CD4-positive, alpha-beta memory T cell (primary cell): Measurements from ENCODE around the gene LMNTD1. TPM values are rescaled to one million over a fixed set of nuclear protein-coding genes. Genes with fewer than 3 reads are reported as not detected.

Experiments
- CTCF ChIA-PET: fragments of 350-600 bp; sonication (Branson Sonifier 250); formaldehyde crosslinking; loops from one replicate; lab custom pipeline; 2021; ENCODE audit warnings: inconsistent platforms; ENCODE audit not compliant: partially characterized antibody; lab: Charles Lee
- POLR2A ChIA-PET: fragments of 350-600 bp; sonication (Branson Sonifier 250); formaldehyde crosslinking; loops from one replicate; lab custom pipeline; 2021; ENCODE audit not compliant: partially characterized antibody; lab: Charles Lee
- DNase-seq, 5 donors: peaks; one replicate each; pipeline versions ENCODE4 v3.0.0 to v3.0.0-alpha.2; 2020 to 2022; ENCODE audit warnings: mixed read lengths in 1 of 5
- H3K27ac ChIP-seq: one replicate; pipeline ENCODE4 v1.7.0; 2013; ENCODE audit warnings: low read depth, low read length
- H3K27me3 ChIP-seq: 2 replicates; pipeline ENCODE4 v1.7.0; 2013; ENCODE audit warnings: mild to moderate bottlenecking, low read length, moderate library complexity; ENCODE audit not compliant: insufficient read depth
- H3K36me3 ChIP-seq: 2 replicates; pipeline ENCODE4 v1.7.0; 2013; ENCODE audit warnings: mild to moderate bottlenecking, low read length, moderate library complexity; ENCODE audit not compliant: insufficient read depth
- H3K4me1 ChIP-seq: 2 replicates; pipeline ENCODE4 v1.7.0; 2013; ENCODE audit warnings: mild to moderate bottlenecking, low read length, moderate library complexity; ENCODE audit not compliant: insufficient read depth
- H3K4me3 ChIP-seq, 2 donors: one replicate each; pipeline ENCODE4 v1.7.0; 2013; ENCODE audit warnings: low read length in 2 of 2, mild to moderate bottlenecking in 1 of 2
- H3K9me3 ChIP-seq, 2 donors: one replicate each; pipeline ENCODE4 v1.7.0; 2013; ENCODE audit warnings: low read length in 2 of 2, control low read depth in 1 of 2; ENCODE audit not compliant: control insufficient read depth in 1 of 2
- H3K27ac Mint-ChIP-seq, 7 donors: one replicate each; pipeline ENCODE4 v1.8.0; 2020 to 2021; ENCODE audit warnings: mixed read lengths in 7 of 7, mild to moderate bottlenecking in 6 of 7, inconsistent platforms in 3 of 7, moderate library complexity in 3 of 7
- H3K27me3 Mint-ChIP-seq, 2 donors: one replicate each; pipeline ENCODE4 v1.8.0; 2020 to 2021; ENCODE audit warnings: mixed read lengths in 2 of 2
- H3K36me3 Mint-ChIP-seq, 2 donors: one replicate each; pipeline ENCODE4 v1.8.0; 2020 to 2021; ENCODE audit warnings: mixed read lengths in 2 of 2, inconsistent platforms in 1 of 2, mild to moderate bottlenecking in 1 of 2
- H3K4me1 Mint-ChIP-seq, 4 donors: one replicate each; pipeline ENCODE4 v1.8.0; 2020 to 2021; ENCODE audit warnings: mixed read lengths in 4 of 4, mild to moderate bottlenecking in 1 of 4
- H3K4me3 Mint-ChIP-seq, 8 donors: one replicate each; pipeline ENCODE4 v1.8.0; 2020 to 2021; ENCODE audit warnings: mixed read lengths in 8 of 8, mild to moderate bottlenecking in 7 of 8, moderate library complexity in 6 of 8, inconsistent platforms in 3 of 8
- H3K9me3 Mint-ChIP-seq, 8 donors: one replicate each; pipeline ENCODE4 v1.8.0; 2020 to 2021; ENCODE audit warnings: mixed read lengths in 8 of 8, mild to moderate bottlenecking in 5 of 8, inconsistent platforms in 3 of 8, moderate library complexity in 1 of 8
- intact Hi-C: fragments of 100-400 bp; cut with micrococcal nuclease; formaldehyde crosslinking; loops from one replicate; pipeline ENCODE4 v1.15.1; 2023
- polyA plus RNA-seq, 2 donors: library from polyadenylated mRNA; unstranded; fragments of 300-500 nt; fragmentation: Illumina TruSeq; gene quantifications; one replicate each; pipeline ENCODE4 v1.2.3, GENCODE V29; 2021
- total RNA-seq, 2 experiments: library from RNA; stranded (reverse); gene quantifications; one replicate each; pipeline ENCODE4 v1.2.3, GENCODE V29; 2021

Gene LMNTD1
- total and polyA plus RNA-seq, 4 experiments from 2014 or later: not detected

DNA sequence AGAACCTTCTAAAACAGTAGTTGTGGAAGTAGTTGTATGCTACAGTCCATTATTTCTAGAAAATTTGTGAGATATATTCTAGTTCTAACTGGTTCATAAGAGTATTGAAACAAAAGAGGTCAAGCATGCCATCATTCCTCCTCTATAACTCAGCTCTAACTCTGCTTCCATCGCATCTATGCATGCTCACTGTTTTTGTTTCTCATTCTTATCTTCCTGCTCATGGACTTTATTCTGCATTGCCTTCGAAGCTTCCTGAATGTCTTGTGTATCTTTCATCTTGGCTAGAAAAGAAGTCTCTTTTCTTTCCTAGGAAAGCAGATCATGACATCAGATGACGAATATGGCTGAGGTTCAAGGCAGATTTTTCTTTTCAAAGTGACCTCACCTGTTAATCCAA lies 402 bp downstream of the LMNTD1 start:
- Mint-ChIP-seq H3K4me1 (peaks cover 0 to under 1% (median under 1%) of the 10 kb centered on the region in 4 donors), H3K4me3 (no peak overlapping the region), H3K9me3 (peaks cover 0 to 2% (median 0%) of the 10 kb centered on the region in 8 donors), H3K36me3 (no peaks in the 10 kb centered on the region), H3K27ac (peak overlapping the region in 2 of 7 donors; percentile 5 to 45), H3K27me3 (peaks cover 0 to 7% of the 10 kb centered on the region in 2 donors)
- Histone ChIP-seq H3K4me1 (no peaks in the 10 kb centered on the region), H3K36me3 (no peaks in the 10 kb centered on the region), H3K27ac (no peak overlapping the region), H3K4me3 (no peak overlapping the region), H3K27me3 (no peaks in the 10 kb centered on the region), H3K9me3 (no peaks in the 10 kb centered on the region)
- ChIA-PET POLR2A (no interaction called here), CTCF (no interaction called here)
- intact Hi-C loops: no loop called here
- DNase-seq: no peak

DNA sequence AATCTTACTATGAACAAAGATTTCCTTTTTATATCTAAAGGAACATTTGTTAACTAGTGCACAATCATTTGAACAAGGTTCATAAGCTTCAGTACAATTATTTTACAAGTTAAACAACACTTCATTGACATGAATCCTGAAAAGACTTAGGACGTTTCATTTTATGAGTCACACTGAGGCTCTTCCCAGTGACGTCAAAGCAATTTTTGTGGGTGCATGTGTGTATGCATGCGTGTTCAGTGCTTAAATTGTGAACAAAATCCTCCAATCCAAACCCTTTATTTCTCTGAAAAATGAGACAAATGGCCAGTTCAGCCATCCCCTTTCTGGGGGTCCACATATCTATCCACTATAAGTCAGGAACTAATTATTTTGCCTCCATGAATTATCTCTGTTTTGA lies 2.9 kb downstream of the LMNTD1 start:
- intact Hi-C loops: no loop called here
- Histone ChIP-seq H3K36me3 (no peaks in the 10 kb centered on the region), H3K4me1 (no peaks in the 10 kb centered on the region), H3K27ac (no peak overlapping the region), H3K4me3 (no peak overlapping the region), H3K27me3 (no peaks in the 10 kb centered on the region), H3K9me3 (no peaks in the 10 kb centered on the region)
- no peak for DNase-seq
- no peak overlapping the region for H3K27ac Mint-ChIP-seq
- no peak overlapping the region for H3K4me3 Mint-ChIP-seq
- H3K27me3 Mint-ChIP-seq: peaks cover 0 to 7% of the 10 kb centered on the region in 2 donors
- CTCF ChIA-PET: no interaction called here
- POLR2A ChIA-PET: no interaction called here
- peaks cover 0 to 3% (median 0%) of the 10 kb centered on the region in 8 donors for H3K9me3 Mint-ChIP-seq
- H3K36me3 Mint-ChIP-seq: no peaks in the 10 kb centered on the region
- H3K4me1 Mint-ChIP-seq: no peaks in the 10 kb centered on the region

DNA sequence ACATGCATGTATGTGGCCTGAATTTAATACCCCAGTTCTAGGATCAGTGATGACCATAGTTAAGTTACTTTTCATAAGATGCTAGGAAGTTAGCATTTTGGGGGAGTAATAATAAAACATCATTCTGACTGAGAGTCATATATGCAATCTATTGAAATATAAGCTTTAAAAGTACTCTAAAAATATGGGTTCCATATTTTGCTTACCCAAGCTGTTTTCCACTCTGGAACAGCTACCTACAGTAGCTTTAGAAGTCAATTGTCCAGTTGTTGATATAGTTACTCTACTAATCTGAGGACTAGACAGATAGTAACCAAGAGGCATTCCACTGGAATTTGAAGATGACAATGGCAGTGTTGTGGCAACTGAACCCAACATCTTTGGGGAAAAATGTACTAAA lies 4.0 kb downstream of the LMNTD1 start:
- Mint-ChIP-seq H3K4me3 (no peak overlapping the region), H3K9me3 (peaks cover 0 to 3% (median 0%) of the 10 kb centered on the region in 8 donors), H3K36me3 (no peaks in the 10 kb centered on the region), H3K27ac (no peak overlapping the region), H3K27me3 (peaks cover 0 to 7% of the 10 kb centered on the region in 2 donors), H3K4me1 (no peaks in the 10 kb centered on the region)
- H3K27me3 ChIP-seq: no peaks in the 10 kb centered on the region
- ChIA-PET CTCF (no interaction called here), POLR2A (no interaction called here)
- H3K9me3 ChIP-seq: no peaks in the 10 kb centered on the region
- intact Hi-C loops: no loop called here
- H3K4me1 ChIP-seq: no peaks in the 10 kb centered on the region
- no peaks in the 10 kb centered on the region for H3K36me3 ChIP-seq
- H3K27ac ChIP-seq: no peak overlapping the region
- H3K4me3 ChIP-seq: no peak overlapping the region
- DNase-seq: no peak

DNA sequence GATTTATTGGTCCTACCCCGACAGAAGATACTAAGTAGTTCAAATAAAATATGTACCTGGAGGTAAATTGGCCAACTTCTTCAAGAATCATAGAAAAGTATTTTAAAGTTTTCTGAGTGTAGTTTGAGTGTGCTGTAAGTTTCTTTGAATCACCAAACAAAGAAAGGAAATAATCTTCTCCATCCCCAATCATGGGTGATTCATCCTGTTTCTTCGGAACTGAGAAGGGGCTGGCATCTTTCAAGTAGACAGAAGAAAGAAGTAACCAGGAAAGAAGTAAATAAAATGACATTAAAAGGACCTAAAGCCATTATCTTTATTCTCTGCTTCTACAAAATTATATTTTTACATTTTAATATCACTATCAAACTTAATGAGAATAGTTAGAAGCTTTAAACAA lies 6.8 kb downstream of the LMNTD1 start:
- no peak overlapping the region for H3K4me3 ChIP-seq
- no peak for DNase-seq
- intact Hi-C loops: no loop called here
- H3K4me1 ChIP-seq: no peaks in the 10 kb centered on the region
- Mint-ChIP-seq H3K27ac (no peak overlapping the region), H3K27me3 (peaks cover 0 to 4% of the 10 kb centered on the region in 2 donors), H3K4me1 (no peaks in the 10 kb centered on the region), H3K4me3 (no peak overlapping the region), H3K36me3 (no peaks in the 10 kb centered on the region), H3K9me3 (peaks cover 0 to 5% (median 0%) of the 10 kb centered on the region in 8 donors)
- CTCF ChIA-PET: no interaction called here
- H3K27me3 ChIP-seq: no peaks in the 10 kb centered on the region
- no peaks in the 10 kb centered on the region for H3K9me3 ChIP-seq
- POLR2A ChIA-PET: no interaction called here
- no peaks in the 10 kb centered on the region for H3K36me3 ChIP-seq
- H3K27ac ChIP-seq: no peak overlapping the region

DNA sequence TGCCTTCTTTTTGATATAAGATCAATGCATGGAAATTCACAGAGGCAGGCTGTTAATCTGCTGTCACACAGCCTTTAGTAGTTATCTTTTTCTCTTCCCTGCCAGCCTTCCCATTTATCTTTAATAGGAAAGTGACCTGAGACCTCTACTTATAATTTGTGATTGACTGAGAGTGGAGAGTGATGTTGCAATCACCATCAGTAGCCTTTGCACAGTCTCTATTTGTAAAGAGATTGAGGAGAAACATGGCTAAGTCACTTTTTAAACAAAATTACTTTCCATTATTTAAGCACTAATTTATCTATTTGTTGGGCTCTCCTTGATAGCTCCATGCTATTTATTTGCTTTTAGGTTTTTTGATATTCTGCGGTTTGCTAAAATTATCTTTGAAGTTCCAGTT lies 19.9 kb downstream of the LMNTD1 start:
- H3K4me3 Mint-ChIP-seq: no peak overlapping the region
- CTCF ChIA-PET: no interaction called here
- H3K9me3 Mint-ChIP-seq: peaks cover 0 to 9% (median 4%) of the 10 kb centered on the region in 8 donors

DNA sequence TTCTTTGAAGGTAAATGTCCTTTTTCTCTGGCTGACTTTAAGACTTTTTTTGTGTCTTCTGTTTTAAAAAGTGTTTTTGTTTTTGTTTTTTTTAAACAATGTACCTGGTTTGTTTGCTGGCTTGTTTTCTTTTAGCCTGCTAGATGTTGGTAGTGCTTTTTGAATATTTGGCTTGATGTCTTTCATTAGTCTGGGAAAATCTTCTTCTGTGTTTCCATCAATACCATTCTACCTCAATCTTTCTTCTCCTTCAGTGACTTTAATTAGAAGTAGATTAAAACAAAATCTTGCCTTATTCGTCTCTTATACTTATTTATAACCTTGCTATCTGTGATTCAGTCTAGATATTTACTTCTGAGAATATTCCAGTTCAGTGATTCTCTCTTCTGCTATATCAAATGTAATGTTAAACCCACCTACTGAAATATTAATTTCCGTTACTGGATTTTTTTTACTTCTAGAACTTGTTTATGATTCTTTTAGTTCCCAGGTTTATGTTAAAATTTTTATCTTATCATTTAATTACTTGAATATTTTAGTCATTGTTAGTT lies 21.5 kb downstream of the LMNTD1 start:
- Mint-ChIP-seq H3K27me3 (peaks cover 1 to 3% of the 10 kb centered on the region in 2 donors), H3K9me3 (peaks cover 0 to 9% (median 4%) of the 10 kb centered on the region in 8 donors), H3K27ac (no peak overlapping the region), H3K36me3 (no peaks in the 10 kb centered on the region), H3K4me3 (no peak overlapping the region), H3K4me1 (no peaks in the 10 kb centered on the region)
- intact Hi-C loops: no loop called here
- no peaks in the 10 kb centered on the region for H3K9me3 ChIP-seq
- no peaks in the 10 kb centered on the region for H3K36me3 ChIP-seq
- H3K27ac ChIP-seq: no peak overlapping the region
- H3K27me3 ChIP-seq: no peaks in the 10 kb centered on the region
- H3K4me3 ChIP-seq: no peak overlapping the region
- H3K4me1 ChIP-seq: no peaks in the 10 kb centered on the region
- ChIA-PET POLR2A (no interaction called here), CTCF (no interaction called here)
- DNase-seq: no peak

More for the DNA sequence above, 19.9 kb downstream of the LMNTD1 start:
- Mint-ChIP-seq H3K27ac (no peak overlapping the region), H3K36me3 (no peaks in the 10 kb centered on the region), H3K27me3 (peaks cover 1 to 3% of the 10 kb centered on the region in 2 donors), H3K4me1 (no peaks in the 10 kb centered on the region)
- H3K27ac ChIP-seq: no peak overlapping the region
- no peak overlapping the region for H3K4me3 ChIP-seq
- no peaks in the 10 kb centered on the region for H3K4me1 ChIP-seq
- intact Hi-C loops: no loop called here
- POLR2A ChIA-PET: no interaction called here
- H3K36me3 ChIP-seq: no peaks in the 10 kb centered on the region
- H3K9me3 ChIP-seq: no peaks in the 10 kb centered on the region
- H3K27me3 ChIP-seq: no peaks in the 10 kb centered on the region
- DNase-seq: no peak

DNA sequence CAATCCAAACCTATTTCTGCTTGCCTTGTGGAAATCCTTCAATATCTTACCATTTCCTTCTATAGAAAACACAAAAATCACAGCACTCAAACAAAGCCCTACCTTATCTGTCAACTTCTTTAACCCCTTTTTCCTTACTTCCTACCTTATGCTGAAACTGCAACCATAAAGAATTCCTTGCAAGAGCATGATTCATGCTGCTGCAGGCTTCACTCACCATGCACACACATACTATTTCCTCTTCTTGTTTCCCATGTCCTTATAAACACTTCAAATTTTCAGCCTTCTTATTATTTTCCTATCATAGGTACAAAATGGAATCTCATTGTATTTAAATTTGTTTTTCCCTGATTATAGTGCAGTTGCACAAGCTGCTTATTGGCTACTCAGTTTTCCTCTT lies 23.3 kb downstream of the LMNTD1 start:
- Mint-ChIP-seq H3K27me3 (peaks cover 1 to 3% of the 10 kb centered on the region in 2 donors), H3K27ac (no peak overlapping the region), H3K4me1 (no peaks in the 10 kb centered on the region), H3K36me3 (no peaks in the 10 kb centered on the region), H3K4me3 (no peak overlapping the region), H3K9me3 (peaks cover 0 to 5% (median 0%) of the 10 kb centered on the region in 8 donors)
- POLR2A ChIA-PET: no interaction called here
- H3K4me3 ChIP-seq: no peak overlapping the region
- H3K9me3 ChIP-seq: no peaks in the 10 kb centered on the region
- CTCF ChIA-PET: no interaction called here
- DNase-seq: no peak
- no peak overlapping the region for H3K27ac ChIP-seq
- intact Hi-C loops: no loop called here
- no peaks in the 10 kb centered on the region for H3K36me3 ChIP-seq
- H3K27me3 ChIP-seq: no peaks in the 10 kb centered on the region
- H3K4me1 ChIP-seq: no peaks in the 10 kb centered on the region
